Measurements from ENCODE around the gene ASIC2. TPM values are rescaled to one million over a fixed set of nuclear protein-coding genes. Genes with fewer than 3 reads are reported as not detected.

The ASIC2 gene
- total RNA-seq, 1 donor = not detected

DNA sequence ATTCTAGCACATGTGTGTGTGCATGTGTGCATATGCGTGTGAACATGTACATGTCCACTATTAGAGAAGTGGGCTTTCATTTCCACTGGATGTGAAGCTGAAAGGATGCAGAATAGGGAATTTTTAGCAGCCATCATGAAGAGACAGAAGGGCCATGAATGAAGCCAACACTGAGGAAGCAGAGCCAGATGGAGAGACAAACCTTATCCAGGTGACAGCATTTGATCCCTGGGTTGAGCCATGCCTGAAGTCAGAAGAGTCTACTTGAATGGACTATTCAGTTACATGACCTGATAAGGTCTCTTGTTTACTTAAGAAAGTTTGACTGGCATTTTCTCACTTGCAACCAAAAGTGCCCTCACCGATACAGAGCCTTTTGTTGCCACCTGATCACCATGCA lies 88.4 kb downstream of the ASIC2 start:
- H2AFZ ChIP-seq (ENCODE audit: low read length) = no peak overlapping the region
- no peaks in the 10 kb centered on the region for H3K9me3 ChIP-seq (ENCODE audit: low read depth, low read length)
- DNase-seq (ENCODE audit: insufficient read length, low spot score, missing footprints) = no peak
- H3K27ac ChIP-seq (ENCODE audit: low read depth, low read length) = no peak overlapping the region
- H3K4me2 ChIP-seq (ENCODE audit: insufficient read depth, low read length) = no peak overlapping the region
- TF ChIP-seq, protein P1, sequence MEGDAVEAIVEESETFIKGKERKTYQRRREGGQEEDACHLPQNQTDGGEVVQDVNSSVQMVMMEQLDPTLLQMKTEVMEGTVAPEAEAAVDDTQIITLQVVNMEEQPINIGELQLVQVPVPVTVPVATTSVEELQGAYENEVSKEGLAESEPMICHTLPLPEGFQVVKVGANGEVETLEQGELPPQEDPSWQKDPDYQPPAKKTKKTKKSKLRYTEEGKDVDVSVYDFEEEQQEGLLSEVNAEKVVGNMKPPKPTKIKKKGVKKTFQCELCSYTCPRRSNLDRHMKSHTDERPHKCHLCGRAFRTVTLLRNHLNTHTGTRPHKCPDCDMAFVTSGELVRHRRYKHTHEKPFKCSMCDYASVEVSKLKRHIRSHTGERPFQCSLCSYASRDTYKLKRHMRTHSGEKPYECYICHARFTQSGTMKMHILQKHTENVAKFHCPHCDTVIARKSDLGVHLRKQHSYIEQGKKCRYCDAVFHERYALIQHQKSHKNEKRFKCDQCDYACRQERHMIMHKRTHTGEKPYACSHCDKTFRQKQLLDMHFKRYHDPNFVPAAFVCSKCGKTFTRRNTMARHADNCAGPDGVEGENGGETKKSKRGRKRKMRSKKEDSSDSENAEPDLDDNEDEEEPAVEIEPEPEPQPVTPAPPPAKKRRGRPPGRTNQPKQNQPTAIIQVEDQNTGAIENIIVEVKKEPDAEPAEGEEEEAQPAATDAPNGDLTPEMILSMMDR (IDR thresholded peaks at IDR 0.05; ENCODE audit: extremely low read depth, low read depth, low read length) = no peak
- H3K27me3 ChIP-seq (ENCODE audit: insufficient read depth, low read length) = no peaks in the 10 kb centered on the region
- H3K36me3 ChIP-seq (ENCODE audit: insufficient read depth, low read length) = no peaks in the 10 kb centered on the region
- no peaks in the 10 kb centered on the region for H4K20me1 ChIP-seq (ENCODE audit: insufficient read depth, low read length)
- H3K79me2 ChIP-seq (ENCODE audit: insufficient read depth, low read length) = no peaks in the 10 kb centered on the region
- no peak overlapping the region for H3K4me3 ChIP-seq (ENCODE audit: insufficient read depth, low read length)
- H3K4me1 ChIP-seq (ENCODE audit: insufficient read depth, low read length) = no peaks in the 10 kb centered on the region

DNA sequence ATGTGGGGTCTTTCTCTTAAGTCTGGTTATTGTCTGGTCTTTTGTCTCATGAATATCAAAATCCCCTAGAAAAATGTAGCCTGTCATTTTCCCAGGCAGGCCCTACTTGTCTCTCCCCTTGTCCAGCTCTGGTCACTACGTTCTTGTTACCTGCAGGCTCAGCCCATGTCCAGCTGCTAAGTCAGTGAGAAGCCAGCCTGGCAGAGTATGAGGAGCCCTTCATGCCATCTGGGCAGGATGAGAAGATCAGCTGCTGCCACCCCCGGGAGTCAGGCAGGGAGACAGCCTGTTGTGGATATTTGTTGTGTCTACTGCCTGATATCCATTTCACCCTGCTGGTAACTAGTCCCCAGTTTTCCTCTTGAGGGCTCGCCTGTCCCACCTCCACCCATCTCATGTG lies 88.9 kb downstream of the ASIC2 start:
- Histone ChIP-seq H3K9me3 (ENCODE audit: low read depth, low read length) (no peaks in the 10 kb centered on the region), H4K20me1 (ENCODE audit: insufficient read depth, low read length) (no peaks in the 10 kb centered on the region), H3K27ac (ENCODE audit: low read depth, low read length) (no peak overlapping the region), H3K27me3 (ENCODE audit: insufficient read depth, low read length) (no peaks in the 10 kb centered on the region), H3K4me1 (ENCODE audit: insufficient read depth, low read length) (no peaks in the 10 kb centered on the region), H3K4me2 (ENCODE audit: insufficient read depth, low read length) (no peak overlapping the region), H3K36me3 (ENCODE audit: insufficient read depth, low read length) (no peaks in the 10 kb centered on the region), H3K79me2 (ENCODE audit: insufficient read depth, low read length) (no peaks in the 10 kb centered on the region), H2AFZ (ENCODE audit: low read length) (no peak overlapping the region), H3K4me3 (ENCODE audit: insufficient read depth, low read length) (no peak overlapping the region)
- TF ChIP-seq, protein P1 (IDR thresholded peaks at IDR 0.05; ENCODE audit: extremely low read depth, low read depth, low read length) = no peak
- DNase-seq (ENCODE audit: insufficient read length, low spot score, missing footprints) = no peak

DNA sequence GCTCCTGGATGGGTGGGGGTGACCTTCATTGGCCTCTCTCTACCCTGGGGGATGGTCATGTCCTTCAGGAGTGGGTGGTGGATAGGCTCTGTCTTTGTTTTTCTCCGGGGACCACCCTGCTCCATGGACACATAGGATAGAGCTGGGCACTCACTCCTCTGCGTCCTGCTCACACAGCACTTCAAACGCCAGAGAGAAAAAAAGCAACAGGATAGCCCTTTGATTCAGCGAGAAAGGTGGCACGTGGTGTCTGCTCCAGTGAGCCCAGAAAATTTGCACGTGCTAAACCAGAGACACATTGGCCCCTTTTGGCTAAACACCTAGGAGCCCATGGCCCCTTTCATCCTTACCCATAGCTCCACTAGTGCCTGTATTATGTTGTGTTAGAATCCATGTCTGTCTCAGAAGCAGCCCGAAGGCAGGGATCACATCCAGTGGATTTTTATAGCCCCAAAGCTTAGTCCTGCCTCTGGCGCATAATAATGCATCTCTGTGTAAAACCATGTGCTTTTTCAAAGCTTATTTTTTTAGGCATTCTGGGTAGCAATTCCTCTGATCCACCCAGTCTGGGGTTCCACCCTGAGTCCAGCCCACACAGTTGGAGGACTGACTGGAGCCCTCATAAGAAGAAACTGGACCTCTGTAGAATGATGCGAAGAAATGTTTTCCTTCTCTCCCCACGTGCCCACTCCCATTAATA lies 90.1 kb downstream of the ASIC2 start:
- no peak overlapping the region for H3K27ac ChIP-seq (ENCODE audit: low read depth, low read length)
- TF ChIP-seq, protein P1 (IDR thresholded peaks at IDR 0.05; ENCODE audit: extremely low read depth, low read depth, low read length) = no peak
- H3K4me2 ChIP-seq (ENCODE audit: insufficient read depth, low read length) = no peak overlapping the region
- no peaks in the 10 kb centered on the region for H3K27me3 ChIP-seq (ENCODE audit: insufficient read depth, low read length)
- no peak overlapping the region for H3K4me3 ChIP-seq (ENCODE audit: insufficient read depth, low read length)
- H2AFZ ChIP-seq (ENCODE audit: low read length) = no peak overlapping the region
- no peaks in the 10 kb centered on the region for H3K9me3 ChIP-seq (ENCODE audit: low read depth, low read length)
- no peaks in the 10 kb centered on the region for H3K36me3 ChIP-seq (ENCODE audit: insufficient read depth, low read length)
- no peak for DNase-seq (ENCODE audit: insufficient read length, low spot score, missing footprints)
- no peaks in the 10 kb centered on the region for H3K79me2 ChIP-seq (ENCODE audit: insufficient read depth, low read length)
- H4K20me1 ChIP-seq (ENCODE audit: insufficient read depth, low read length) = no peaks in the 10 kb centered on the region
- H3K4me1 ChIP-seq (ENCODE audit: insufficient read depth, low read length) = no peaks in the 10 kb centered on the region

DNA sequence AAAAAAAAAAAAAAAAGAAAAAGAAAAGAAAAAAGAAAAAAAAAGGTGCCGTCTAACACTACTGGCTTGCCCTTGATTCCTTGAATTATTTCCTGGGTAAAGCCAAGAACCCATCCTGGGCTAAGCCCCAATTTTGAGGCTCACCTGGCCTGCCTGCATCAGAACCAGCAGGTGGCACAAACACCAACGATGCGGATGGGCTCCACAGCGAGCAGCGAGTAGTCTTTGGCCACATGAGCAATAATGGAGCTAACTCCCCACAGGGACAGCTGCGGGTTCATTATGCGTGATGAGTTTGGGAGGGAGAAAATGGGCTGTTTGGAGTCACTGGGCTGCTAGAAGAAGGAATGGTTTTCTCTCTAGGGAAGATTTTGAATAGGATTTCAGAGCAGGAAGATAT lies 91.1 kb downstream of the ASIC2 start:
- DNase-seq (ENCODE audit: insufficient read length, low spot score, missing footprints) = peak; percentile 34
- Histone ChIP-seq H3K9me3 (ENCODE audit: low read depth, low read length) (no peaks in the 10 kb centered on the region), H3K4me3 (ENCODE audit: insufficient read depth, low read length) (no peak overlapping the region), H3K79me2 (ENCODE audit: insufficient read depth, low read length) (no peaks in the 10 kb centered on the region), H2AFZ (ENCODE audit: low read length) (no peak overlapping the region), H3K4me2 (ENCODE audit: insufficient read depth, low read length) (no peak overlapping the region), H3K4me1 (ENCODE audit: insufficient read depth, low read length) (no peaks in the 10 kb centered on the region), H3K27ac (ENCODE audit: low read depth, low read length) (no peak overlapping the region), H4K20me1 (ENCODE audit: insufficient read depth, low read length) (no peaks in the 10 kb centered on the region), H3K27me3 (ENCODE audit: insufficient read depth, low read length) (no peaks in the 10 kb centered on the region), H3K36me3 (ENCODE audit: insufficient read depth, low read length) (no peaks in the 10 kb centered on the region)
- TF ChIP-seq, protein P1 (IDR thresholded peaks at IDR 0.05; ENCODE audit: extremely low read depth, low read depth, low read length) = no peak

Data from osteoblast (primary cell).